ENCODE measurements around the gene ANXA8.
"Not testable (repeated sequence)": the region's sequence is repeated elsewhere in the genome, so short reads cannot be mapped to it uniquely, and the experiment has no call there.

- TF ChIP-seq EZH2 (conservative IDR thresholded peaks at IDR 0.05; ENCODE audit: low read depth, low read length); FOXM1 (CRISPR knock-in tag; IDR thresholded peaks at IDR 0.05): not testable (repeated sequence)
These were observed 10.3 kb upstream of the ANXA8 start for GRCh38 chr10:47494226-47494625.
